GM21717 (cell line): Measurements from ENCODE around the gene PRSS53.
A peak's percentile ranks its signal among the peaks of the same experiment; 100 is the strongest.

Source experiments
- ATAC-seq: cut with Tn5 transposase; IDR thresholded peaks from one replicate; pipeline ENCODE4 v1.9.1; 2021; ENCODE audit warnings: mild to moderate bottlenecking, moderate library complexity; ENCODE audit not compliant: unreplicated experiment

Gene PRSS53

GRCh38 chr16:31055613-31056012, 33.1 kb downstream of the PRSS53 start:
- ATAC-seq = no peak

GRCh38 chr16:31052114-31052513, 36.6 kb downstream of the PRSS53 start:
- no peak for ATAC-seq

- no peak for ATAC-seq
Observed at GRCh38 chr16:31050280-31051030, 38.3 kb downstream of the PRSS53 start.

GRCh38 chr16:31043898-31044481, 44.8 kb downstream of the PRSS53 start:
- ATAC-seq = no peak

GRCh38 chr16:31043352-31043751, 45.4 kb downstream of the PRSS53 start:
- no peak for ATAC-seq

- ATAC-seq = no peak
Observed at GRCh38 chr16:31042866-31043265, 45.9 kb downstream of the PRSS53 start.

GRCh38 chr16:31038993-31039392, 49.8 kb downstream of the PRSS53 start:
- ATAC-seq = no peak

- no peak for ATAC-seq
Observed at GRCh38 chr16:31036691-31037090, 52.1 kb downstream of the PRSS53 start.

GRCh38 chr16:31033709-31034492, 54.8 kb downstream of the PRSS53 start:
- peak; percentile 39 for ATAC-seq
